ENCODE measurements around the gene CPA4. TPM values are rescaled to one million over a fixed set of nuclear protein-coding genes. Genes with fewer than 3 reads are reported as not detected.

The CPA4 gene
- total and polyA plus RNA-seq, 2 of the 13 experiments (the other 11 are each of a cell fraction or from before 2014, with no cell fraction given), result 0.20 to 0.22 TPM

GRCh38 chr7:130369110-130369711 is 76.2 kb downstream of the CPA4 start (continued):
- TF ChIP-seq, protein P1, sequence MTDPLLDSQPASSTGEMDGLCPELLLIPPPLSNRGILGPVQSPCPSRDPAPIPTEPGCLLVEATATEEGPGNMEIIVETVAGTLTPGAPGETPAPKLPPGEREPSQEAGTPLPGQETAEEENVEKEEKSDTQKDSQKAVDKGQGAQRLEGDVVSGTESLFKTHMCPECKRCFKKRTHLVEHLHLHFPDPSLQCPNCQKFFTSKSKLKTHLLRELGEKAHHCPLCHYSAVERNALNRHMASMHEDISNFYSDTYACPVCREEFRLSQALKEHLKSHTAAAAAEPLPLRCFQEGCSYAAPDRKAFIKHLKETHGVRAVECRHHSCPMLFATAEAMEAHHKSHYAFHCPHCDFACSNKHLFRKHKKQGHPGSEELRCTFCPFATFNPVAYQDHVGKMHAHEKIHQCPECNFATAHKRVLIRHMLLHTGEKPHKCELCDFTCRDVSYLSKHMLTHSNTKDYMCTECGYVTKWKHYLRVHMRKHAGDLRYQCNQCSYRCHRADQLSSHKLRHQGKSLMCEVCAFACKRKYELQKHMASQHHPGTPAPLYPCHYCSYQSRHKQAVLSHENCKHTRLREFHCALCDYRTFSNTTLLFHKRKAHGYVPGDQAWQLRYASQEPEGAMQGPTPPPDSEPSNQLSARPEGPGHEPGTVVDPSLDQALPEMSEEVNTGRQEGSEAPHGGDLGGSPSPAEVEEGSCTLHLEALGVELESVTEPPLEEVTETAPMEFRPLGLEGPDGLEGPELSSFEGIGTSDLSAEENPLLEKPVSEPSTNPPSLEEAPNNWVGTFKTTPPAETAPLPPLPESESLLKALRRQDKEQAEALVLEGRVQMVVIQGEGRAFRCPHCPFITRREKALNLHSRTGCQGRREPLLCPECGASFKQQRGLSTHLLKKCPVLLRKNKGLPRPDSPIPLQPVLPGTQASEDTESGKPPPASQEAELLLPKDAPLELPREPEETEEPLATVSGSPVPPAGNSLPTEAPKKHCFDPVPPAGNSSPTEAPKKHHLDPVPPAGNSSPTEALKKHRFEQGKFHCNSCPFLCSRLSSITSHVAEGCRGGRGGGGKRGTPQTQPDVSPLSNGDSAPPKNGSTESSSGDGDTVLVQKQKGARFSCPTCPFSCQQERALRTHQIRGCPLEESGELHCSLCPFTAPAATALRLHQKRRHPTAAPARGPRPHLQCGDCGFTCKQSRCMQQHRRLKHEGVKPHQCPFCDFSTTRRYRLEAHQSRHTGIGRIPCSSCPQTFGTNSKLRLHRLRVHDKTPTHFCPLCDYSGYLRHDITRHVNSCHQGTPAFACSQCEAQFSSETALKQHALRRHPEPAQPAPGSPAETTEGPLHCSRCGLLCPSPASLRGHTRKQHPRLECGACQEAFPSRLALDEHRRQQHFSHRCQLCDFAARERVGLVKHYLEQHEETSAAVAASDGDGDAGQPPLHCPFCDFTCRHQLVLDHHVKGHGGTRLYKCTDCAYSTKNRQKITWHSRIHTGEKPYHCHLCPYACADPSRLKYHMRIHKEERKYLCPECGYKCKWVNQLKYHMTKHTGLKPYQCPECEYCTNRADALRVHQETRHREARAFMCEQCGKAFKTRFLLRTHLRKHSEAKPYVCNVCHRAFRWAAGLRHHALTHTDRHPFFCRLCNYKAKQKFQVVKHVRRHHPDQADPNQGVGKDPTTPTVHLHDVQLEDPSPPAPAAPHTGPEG (CRISPR knock-in tag; IDR thresholded peaks at IDR 0.05), result no peak
- peak; percentile 96 for TF ChIP-seq ZNF646 (CRISPR knock-in tag; IDR thresholded peaks at IDR 0.05)
- no peak for TF ChIP-seq SRF (IDR thresholded peaks at IDR 0.05; ENCODE audit: low read depth, low read length)
- TF ChIP-seq, protein P2, sequence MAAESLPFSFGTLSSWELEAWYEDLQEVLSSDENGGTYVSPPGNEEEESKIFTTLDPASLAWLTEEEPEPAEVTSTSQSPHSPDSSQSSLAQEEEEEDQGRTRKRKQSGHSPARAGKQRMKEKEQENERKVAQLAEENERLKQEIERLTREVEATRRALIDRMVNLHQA (CRISPR knock-in tag; IDR thresholded peaks at IDR 0.05), result no peak
- TF ChIP-seq ZMYM3 (CRISPR knock-in tag; IDR thresholded peaks at IDR 0.05), result 0 out of 2 replicates have a peak, but pooled peaks have one; percentile 40
- no peak for TF ChIP-seq HMG20B (CRISPR knock-in tag; conservative IDR thresholded peaks at IDR 0.05)
- TF ChIP-seq ZBTB7B (CRISPR knock-in tag; IDR thresholded peaks at IDR 0.05), result 0 out of 2 replicates have a peak, but pooled peaks have one; percentile 47
- TF ChIP-seq ZNF775 (CRISPR knock-in tag; IDR thresholded peaks at IDR 0.05; ENCODE audit: borderline replicate concordance), result no peak
- TF ChIP-seq RFXAP (CRISPR knock-in tag; IDR thresholded peaks at IDR 0.05; ENCODE audit: borderline replicate concordance), result no peak
- TF ChIP-seq, protein P3, sequence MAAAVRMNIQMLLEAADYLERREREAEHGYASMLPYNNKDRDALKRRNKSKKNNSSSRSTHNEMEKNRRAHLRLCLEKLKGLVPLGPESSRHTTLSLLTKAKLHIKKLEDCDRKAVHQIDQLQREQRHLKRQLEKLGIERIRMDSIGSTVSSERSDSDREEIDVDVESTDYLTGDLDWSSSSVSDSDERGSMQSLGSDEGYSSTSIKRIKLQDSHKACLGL (CRISPR knock-in tag; IDR thresholded peaks at IDR 0.05), result no peak
- TF ChIP-seq, protein P4, sequence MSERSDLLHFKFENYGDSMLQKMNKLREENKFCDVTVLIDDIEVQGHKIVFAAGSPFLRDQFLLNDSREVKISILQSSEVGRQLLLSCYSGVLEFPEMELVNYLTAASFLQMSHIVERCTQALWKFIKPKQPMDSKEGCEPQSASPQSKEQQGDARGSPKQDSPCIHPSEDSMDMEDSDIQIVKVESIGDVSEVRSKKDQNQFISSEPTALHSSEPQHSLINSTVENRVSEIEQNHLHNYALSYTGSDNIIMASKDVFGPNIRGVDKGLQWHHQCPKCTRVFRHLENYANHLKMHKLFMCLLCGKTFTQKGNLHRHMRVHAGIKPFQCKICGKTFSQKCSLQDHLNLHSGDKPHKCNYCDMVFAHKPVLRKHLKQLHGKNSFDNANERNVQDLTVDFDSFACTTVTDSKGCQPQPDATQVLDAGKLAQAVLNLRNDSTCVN (CRISPR knock-in tag; IDR thresholded peaks at IDR 0.05; ENCODE audit: borderline replicate concordance), result no peak
- peak; percentile 49; the same call in 1 of the 2 replicates for TF ChIP-seq CEBPB (IDR thresholded peaks at IDR 0.05; ENCODE audit: borderline replicate concordance, low read depth, low read length)
